WTC11 (cell line): ENCODE measurements around the gene PLA2G5. TPM values are rescaled to one million over a fixed set of nuclear protein-coding genes. Genes with fewer than 3 reads are reported as not detected.

Source experiments
- ATAC-seq: fragments of 200-7000 bp; cut with Tn5 transposase; 2 replicates; pipeline ENCODE4 v1.10.0; 2021; ENCODE audit warnings: mild to moderate bottlenecking, moderate library complexity
- CTCF ChIA-PET: fragments of 300-600 bp; sonication (Branson Sonifier 250); formaldehyde crosslinking; loops from one replicate; lab custom pipeline; 2021; ENCODE audit warnings: antibody characterized with exemption; lab: Charles Lee
- POLR2A ChIA-PET: fragments of 350-600 bp; sonication (Branson Sonifier 250); formaldehyde crosslinking; loops from one replicate; lab custom pipeline; 2021; ENCODE audit warnings: antibody characterized with exemption; lab: Charles Lee
- DNase-seq: peaks from one replicate; pipeline ENCODE4 v3.0.0; 2021; ENCODE audit warnings: low spot score
- H3K27ac Mint-ChIP-seq: 2 replicates; pipeline ENCODE4 v1.8.0; 2021; ENCODE audit warnings: mixed read lengths
- H3K27me3 Mint-ChIP-seq: 2 replicates; pipeline ENCODE4 v1.8.0; 2021; ENCODE audit warnings: low read depth, mild to moderate bottlenecking, moderate library complexity, mixed read lengths
- H3K36me3 Mint-ChIP-seq: 2 replicates; pipeline ENCODE4 v1.8.0; 2021; ENCODE audit warnings: mixed read lengths
- H3K4me1 Mint-ChIP-seq: 2 replicates; pipeline ENCODE4 v1.8.0; 2022; ENCODE audit warnings: mixed read lengths
- H3K4me3 Mint-ChIP-seq: 2 replicates; pipeline ENCODE4 v1.8.0; 2021; ENCODE audit warnings: mild to moderate bottlenecking, moderate library complexity, mixed read lengths
- H3K9me3 Mint-ChIP-seq: 2 replicates; pipeline ENCODE4 v1.8.0; 2021; ENCODE audit warnings: mixed read lengths
- EMX1 ChIP-seq: fragments of 250-450 bp; sonication (Bioruptor Pico); IDR thresholded peaks from 2 replicates; pipeline ENCODE4 v1.8.0; 2021; ENCODE audit warnings: mild to moderate bottlenecking
- IRF2 ChIP-seq: sonication (generic); formaldehyde crosslinking; IDR thresholded peaks from 2 replicates; pipeline ENCODE4 v1.8.0; 2022; ENCODE audit warnings: low read depth, missing genetic modification reagents, borderline replicate concordance
- NFYB ChIP-seq: sonication (generic); formaldehyde crosslinking; conservative IDR thresholded peaks from 2 replicates; pipeline ENCODE4 v1.8.0; 2022; ENCODE audit warnings: low read depth, missing genetic modification reagents
- NR1H2 ChIP-seq: sonication (generic); formaldehyde crosslinking; IDR thresholded peaks from 2 replicates; pipeline ENCODE4 v1.9.0; 2021; ENCODE audit warnings: mild to moderate bottlenecking, moderate library complexity, missing genetic modification reagents
- PRRX2 ChIP-seq: fragments of 250-450 bp; sonication (Bioruptor Pico); IDR thresholded peaks from 2 replicates; pipeline ENCODE4 v1.8.0; 2021; ENCODE audit warnings: mild to moderate bottlenecking
- SOX15 ChIP-seq: fragments of 250-450 bp; sonication (Bioruptor Pico); IDR thresholded peaks from 2 replicates; pipeline ENCODE4 v1.9.0; 2021; ENCODE audit warnings: mild to moderate bottlenecking
- TEAD4 ChIP-seq: sonication (generic); formaldehyde crosslinking; IDR thresholded peaks from 2 replicates; pipeline ENCODE4 v1.8.0; 2022; ENCODE audit warnings: mild to moderate bottlenecking, missing genetic modification reagents
- ZNF232 ChIP-seq: sonication (generic); formaldehyde crosslinking; IDR thresholded peaks from 2 replicates; pipeline ENCODE4 v1.8.0; 2022; ENCODE audit warnings: mild to moderate bottlenecking, missing genetic modification reagents
- ZNF317 ChIP-seq: sonication (generic); formaldehyde crosslinking; IDR thresholded peaks from 2 replicates; pipeline ENCODE4 v1.8.1; 2023; ENCODE audit warnings: low read depth, mild to moderate bottlenecking, moderate library complexity, missing genetic modification reagents, borderline replicate concordance
- ZNF396 ChIP-seq: fragments of 250-450 bp; sonication (Bioruptor Pico); IDR thresholded peaks from 2 replicates; pipeline ENCODE4 v1.8.0; 2021; ENCODE audit warnings: mild to moderate bottlenecking, moderate library complexity, borderline replicate concordance
- ZNF416 ChIP-seq: fragments of 250-450 bp; sonication (Bioruptor Pico); IDR thresholded peaks from 2 replicates; pipeline ENCODE4 v1.9.0; 2021; ENCODE audit warnings: mild to moderate bottlenecking, inconsistent platforms
- ZNF671 ChIP-seq: fragments of 250-450 bp; sonication (Bioruptor Pico); IDR thresholded peaks from 2 replicates; pipeline ENCODE4 v1.8.0; 2021; ENCODE audit warnings: mild to moderate bottlenecking
- total RNA-seq: library from RNA; stranded (reverse); gene quantifications from 3 replicates; pipeline ENCODE4 v1.2.3, GENCODE V29; 2021
- TF ChIP-seq, protein P1 (sequence below): sonication (generic); formaldehyde crosslinking; IDR thresholded peaks from 2 replicates; pipeline ENCODE4 v1.8.0; 2023; ENCODE audit warnings: missing genetic modification reagents, mild to moderate bottlenecking, borderline replicate concordance
- TF ChIP-seq, protein P2 (sequence below): sonication (generic); formaldehyde crosslinking; IDR thresholded peaks from 2 replicates; pipeline ENCODE4 v1.8.0; 2022; ENCODE audit warnings: mild to moderate bottlenecking, missing genetic modification reagents
- TF ChIP-seq, protein P3 (sequence below): sonication (generic); formaldehyde crosslinking; IDR thresholded peaks from 2 replicates; pipeline ENCODE4 v1.8.1; 2023; ENCODE audit warnings: mild to moderate bottlenecking, missing genetic modification reagents, borderline replicate concordance

PLA2G5 gene
- total RNA-seq, 1 experiment from 2014 or later: not detected

DNA sequence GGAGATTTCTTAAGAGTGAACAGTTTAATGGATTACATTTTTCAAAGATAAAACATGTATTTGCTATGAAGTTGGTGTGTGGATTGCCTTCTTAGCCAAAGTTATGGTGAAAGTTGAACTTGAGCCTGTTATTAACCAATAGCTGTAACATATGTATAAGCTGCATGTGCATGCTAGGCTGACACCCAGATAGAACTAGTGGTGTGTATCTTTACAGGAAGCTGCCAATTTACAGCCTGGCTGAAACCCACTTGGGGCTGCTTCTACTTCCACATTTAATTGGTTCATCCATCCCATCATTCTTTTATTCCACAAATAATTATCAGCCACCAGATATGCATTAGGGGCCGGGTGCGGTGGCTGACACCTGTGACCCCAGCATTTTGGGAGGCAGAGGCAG lies 3.3 kb downstream of the PLA2G5 start:
- no peak overlapping the region for H3K4me3 Mint-ChIP-seq
- H3K9me3 Mint-ChIP-seq: peaks cover 10% of the 10 kb centered on the region; the same call in 1 of the 2 replicates
- no peaks in the 10 kb centered on the region for H3K36me3 Mint-ChIP-seq
- TF ChIP-seq NFYB (CRISPR knock-in tag) (no peak), NR1H2 (CRISPR knock-in tag) (no peak), PRRX2 (CRISPR knock-in tag) (no peak), ZNF317 (no peak), SOX15 (CRISPR knock-in tag) (no peak)
- TF ChIP-seq, protein P1, sequence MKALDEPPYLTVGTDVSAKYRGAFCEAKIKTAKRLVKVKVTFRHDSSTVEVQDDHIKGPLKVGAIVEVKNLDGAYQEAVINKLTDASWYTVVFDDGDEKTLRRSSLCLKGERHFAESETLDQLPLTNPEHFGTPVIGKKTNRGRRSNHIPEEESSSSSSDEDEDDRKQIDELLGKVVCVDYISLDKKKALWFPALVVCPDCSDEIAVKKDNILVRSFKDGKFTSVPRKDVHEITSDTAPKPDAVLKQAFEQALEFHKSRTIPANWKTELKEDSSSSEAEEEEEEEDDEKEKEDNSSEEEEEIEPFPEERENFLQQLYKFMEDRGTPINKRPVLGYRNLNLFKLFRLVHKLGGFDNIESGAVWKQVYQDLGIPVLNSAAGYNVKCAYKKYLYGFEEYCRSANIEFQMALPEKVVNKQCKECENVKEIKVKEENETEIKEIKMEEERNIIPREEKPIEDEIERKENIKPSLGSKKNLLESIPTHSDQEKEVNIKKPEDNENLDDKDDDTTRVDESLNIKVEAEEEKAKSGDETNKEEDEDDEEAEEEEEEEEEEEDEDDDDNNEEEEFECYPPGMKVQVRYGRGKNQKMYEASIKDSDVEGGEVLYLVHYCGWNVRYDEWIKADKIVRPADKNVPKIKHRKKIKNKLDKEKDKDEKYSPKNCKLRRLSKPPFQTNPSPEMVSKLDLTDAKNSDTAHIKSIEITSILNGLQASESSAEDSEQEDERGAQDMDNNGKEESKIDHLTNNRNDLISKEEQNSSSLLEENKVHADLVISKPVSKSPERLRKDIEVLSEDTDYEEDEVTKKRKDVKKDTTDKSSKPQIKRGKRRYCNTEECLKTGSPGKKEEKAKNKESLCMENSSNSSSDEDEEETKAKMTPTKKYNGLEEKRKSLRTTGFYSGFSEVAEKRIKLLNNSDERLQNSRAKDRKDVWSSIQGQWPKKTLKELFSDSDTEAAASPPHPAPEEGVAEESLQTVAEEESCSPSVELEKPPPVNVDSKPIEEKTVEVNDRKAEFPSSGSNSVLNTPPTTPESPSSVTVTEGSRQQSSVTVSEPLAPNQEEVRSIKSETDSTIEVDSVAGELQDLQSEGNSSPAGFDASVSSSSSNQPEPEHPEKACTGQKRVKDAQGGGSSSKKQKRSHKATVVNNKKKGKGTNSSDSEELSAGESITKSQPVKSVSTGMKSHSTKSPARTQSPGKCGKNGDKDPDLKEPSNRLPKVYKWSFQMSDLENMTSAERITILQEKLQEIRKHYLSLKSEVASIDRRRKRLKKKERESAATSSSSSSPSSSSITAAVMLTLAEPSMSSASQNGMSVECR: no peak
- ChIA-PET POLR2A (no interaction called here), CTCF (no interaction called here)
- ATAC-seq (no peak), DNase-seq (no peak)
- H3K27ac Mint-ChIP-seq: no peak overlapping the region
- H3K27me3 Mint-ChIP-seq: peaks cover 3% of the 10 kb centered on the region; the same call in 1 of the 2 replicates
- H3K4me1 Mint-ChIP-seq: peaks cover 16% of the 10 kb centered on the region

DNA sequence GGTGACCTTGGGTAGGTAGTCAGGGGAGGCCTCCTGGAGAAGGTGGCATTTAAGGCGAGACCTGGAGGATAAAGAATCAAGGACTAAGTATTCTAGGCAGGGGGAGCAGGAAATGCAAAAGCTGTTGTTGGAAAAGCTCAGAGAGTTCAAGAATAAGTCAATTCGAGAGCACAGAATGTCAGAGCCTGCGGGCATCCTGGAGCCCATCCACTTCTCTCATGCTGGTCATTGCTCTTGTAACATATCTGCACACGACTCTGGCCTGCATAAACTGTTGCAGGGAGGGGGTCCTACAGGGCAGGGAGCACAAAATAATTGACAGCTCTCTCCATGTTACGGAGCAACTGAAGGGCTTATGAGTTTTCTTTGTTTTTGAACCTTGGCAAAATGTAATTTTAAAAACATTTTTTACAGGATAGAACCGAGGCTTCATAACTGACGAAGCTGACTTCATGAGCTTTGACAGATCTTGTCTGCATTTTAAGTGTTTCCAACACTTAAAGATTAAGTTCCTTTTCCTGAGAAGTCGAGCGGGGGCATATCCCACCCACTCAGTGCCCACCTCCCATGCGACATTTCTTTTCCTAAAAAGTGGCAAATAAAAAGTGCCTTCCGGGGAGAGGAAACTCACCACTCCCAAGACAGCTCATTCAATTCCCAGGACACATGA lies 4.2 kb downstream of the PLA2G5 start:
- no peak overlapping the region for H3K4me3 Mint-ChIP-seq
- no peak for ATAC-seq
- no peak for DNase-seq
- POLR2A ChIA-PET: no interaction called here
- H3K4me1 Mint-ChIP-seq: peaks cover 16% of the 10 kb centered on the region
- H3K9me3 Mint-ChIP-seq: peaks cover 10% of the 10 kb centered on the region; the same call in 1 of the 2 replicates
- CTCF ChIA-PET: interaction anchor here (1.5 to 1.8 kb wide), 2 partner anchors 77 to 100 kb away, joined by 6 to 7 read pairs; no protein-coding TSS in a partner anchor
- no peaks in the 10 kb centered on the region for H3K36me3 Mint-ChIP-seq
- H3K27ac Mint-ChIP-seq: no peak overlapping the region
- peaks cover 7% of the 10 kb centered on the region; the same call in 1 of the 2 replicates for H3K27me3 Mint-ChIP-seq
- TF ChIP-seq, protein P2, sequence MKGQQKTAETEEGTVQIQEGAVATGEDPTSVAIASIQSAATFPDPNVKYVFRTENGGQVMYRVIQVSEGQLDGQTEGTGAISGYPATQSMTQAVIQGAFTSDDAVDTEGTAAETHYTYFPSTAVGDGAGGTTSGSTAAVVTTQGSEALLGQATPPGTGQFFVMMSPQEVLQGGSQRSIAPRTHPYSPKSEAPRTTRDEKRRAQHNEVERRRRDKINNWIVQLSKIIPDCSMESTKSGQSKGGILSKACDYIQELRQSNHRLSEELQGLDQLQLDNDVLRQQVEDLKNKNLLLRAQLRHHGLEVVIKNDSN: no peak
- TF ChIP-seq EMX1 (CRISPR knock-in tag) (no peak), TEAD4 (CRISPR knock-in tag) (no peak), ZNF416 (CRISPR knock-in tag) (no peak), ZNF671 (CRISPR knock-in tag) (no peak), ZNF396 (CRISPR knock-in tag) (no peak), IRF2 (no peak), PRRX2 (CRISPR knock-in tag) (no peak), ZNF232 (CRISPR knock-in tag) (no peak)
- TF ChIP-seq, protein P3, sequence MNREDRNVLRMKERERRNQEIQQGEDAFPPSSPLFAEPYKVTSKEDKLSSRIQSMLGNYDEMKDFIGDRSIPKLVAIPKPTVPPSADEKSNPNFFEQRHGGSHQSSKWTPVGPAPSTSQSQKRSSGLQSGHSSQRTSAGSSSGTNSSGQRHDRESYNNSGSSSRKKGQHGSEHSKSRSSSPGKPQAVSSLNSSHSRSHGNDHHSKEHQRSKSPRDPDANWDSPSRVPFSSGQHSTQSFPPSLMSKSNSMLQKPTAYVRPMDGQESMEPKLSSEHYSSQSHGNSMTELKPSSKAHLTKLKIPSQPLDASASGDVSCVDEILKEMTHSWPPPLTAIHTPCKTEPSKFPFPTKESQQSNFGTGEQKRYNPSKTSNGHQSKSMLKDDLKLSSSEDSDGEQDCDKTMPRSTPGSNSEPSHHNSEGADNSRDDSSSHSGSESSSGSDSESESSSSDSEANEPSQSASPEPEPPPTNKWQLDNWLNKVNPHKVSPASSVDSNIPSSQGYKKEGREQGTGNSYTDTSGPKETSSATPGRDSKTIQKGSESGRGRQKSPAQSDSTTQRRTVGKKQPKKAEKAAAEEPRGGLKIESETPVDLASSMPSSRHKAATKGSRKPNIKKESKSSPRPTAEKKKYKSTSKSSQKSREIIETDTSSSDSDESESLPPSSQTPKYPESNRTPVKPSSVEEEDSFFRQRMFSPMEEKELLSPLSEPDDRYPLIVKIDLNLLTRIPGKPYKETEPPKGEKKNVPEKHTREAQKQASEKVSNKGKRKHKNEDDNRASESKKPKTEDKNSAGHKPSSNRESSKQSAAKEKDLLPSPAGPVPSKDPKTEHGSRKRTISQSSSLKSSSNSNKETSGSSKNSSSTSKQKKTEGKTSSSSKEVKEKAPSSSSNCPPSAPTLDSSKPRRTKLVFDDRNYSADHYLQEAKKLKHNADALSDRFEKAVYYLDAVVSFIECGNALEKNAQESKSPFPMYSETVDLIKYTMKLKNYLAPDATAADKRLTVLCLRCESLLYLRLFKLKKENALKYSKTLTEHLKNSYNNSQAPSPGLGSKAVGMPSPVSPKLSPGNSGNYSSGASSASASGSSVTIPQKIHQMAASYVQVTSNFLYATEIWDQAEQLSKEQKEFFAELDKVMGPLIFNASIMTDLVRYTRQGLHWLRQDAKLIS (CRISPR knock-in tag): no peak
